Smooth muscle cell (in vitro differentiated cells): Measurements from ENCODE around the gene ASTL. TPM values are rescaled to one million over a fixed set of nuclear protein-coding genes. Genes with fewer than 3 reads are reported as not detected.

Experiments
- DNase-seq: peaks from one replicate; lab custom pipeline; 2025; ENCODE audit not compliant: unreplicated experiment; lab: John Stamatoyannopoulos, UW
- H2AFZ ChIP-seq: fragments of 200-600 bp; sonication (generic); 2 replicates; pipeline ENCODE4 v1.6.0; 2016; ENCODE audit warnings: antibody characterized with exemption, low read depth, mild to moderate bottlenecking
- H3F3A ChIP-seq: fragments of 200-600 bp; sonication (generic); 2 replicates; pipeline ENCODE4 v1.6.0; 2017; ENCODE audit warnings: antibody characterized with exemption, low read depth
- H3K27ac ChIP-seq: fragments of 200-600 bp; sonication (generic); 2 replicates; pipeline ENCODE4 v1.5.1; 2016; ENCODE audit warnings: low read depth, mild to moderate bottlenecking
- H3K27me3 ChIP-seq: fragments of 200-600 bp; sonication (generic); 2 replicates; pipeline ENCODE4 v1.6.1; 2016; ENCODE audit warnings: low read depth, mild to moderate bottlenecking
- H3K36me3 ChIP-seq: fragments of 200-600 bp; sonication (generic); 2 replicates; pipeline ENCODE4 v1.5.1; 2016; ENCODE audit warnings: low read depth
- H3K4me1 ChIP-seq: fragments of 200-600 bp; sonication (generic); 2 replicates; pipeline ENCODE4 v1.5.1; 2016; ENCODE audit warnings: low read depth
- H3K4me2 ChIP-seq: fragments of 200-600 bp; sonication (generic); 2 replicates; pipeline ENCODE4 v1.6.0; 2016; ENCODE audit warnings: mild to moderate bottlenecking
- H3K4me3 ChIP-seq: fragments of 200-600 bp; sonication (generic); 2 replicates; pipeline ENCODE4 v1.5.1; 2016; ENCODE audit warnings: mild to moderate bottlenecking
- H3K79me2 ChIP-seq: fragments of 200-600 bp; sonication (generic); 2 replicates; pipeline ENCODE4 v1.6.0; 2016; ENCODE audit warnings: low read depth, mild to moderate bottlenecking
- H3K9ac ChIP-seq: fragments of 200-600 bp; sonication (generic); 2 replicates; pipeline ENCODE4 v1.6.0; 2016; ENCODE audit warnings: low read depth
- H3K9me3 ChIP-seq: fragments of 200-600 bp; sonication (generic); replicated peaks from 2 replicates; pipeline ENCODE4 v1.5.1; 2016; ENCODE audit warnings: low read depth
- H4K20me1 ChIP-seq: fragments of 200-600 bp; sonication (generic); 2 replicates; pipeline ENCODE4 v1.6.0; 2016; ENCODE audit warnings: low read depth
- WGBS: methylation state at CpG from one replicate; pipeline ENCODE4 v1.1.7; 2016; ENCODE audit warnings: low lambda C conversion rate; 5-methylcytosine and 5-hydroxymethylcytosine counted together
- polyA plus RNA-seq: library from polyadenylated mRNA; unstranded; fragments of >200 nt; fragmentation: Nextera tagmentation; extraction: Ambion mirVana; gene quantifications from 2 replicates; pipeline ENCODE4 v1.2.1, GENCODE V29; 2016
- total RNA-seq: library from RNA; depleted of rRNA; stranded (reverse); fragments of >200 nt; gene quantifications from 2 replicates; pipeline ENCODE4 v1.2.3, GENCODE V29; 2014
- TF ChIP-seq, protein P1 (sequence below): fragments of 200-600 bp; sonication (generic); IDR thresholded peaks from 2 replicates; pipeline ENCODE4 v1.5.1; 2017; ENCODE audit warnings: borderline replicate concordance, mild to moderate bottlenecking, antibody characterized with exemption; ENCODE audit not compliant: insufficient read depth, poor library complexity, severe bottlenecking

The ASTL gene
- total and polyA plus RNA-seq, 2 experiments from 2014 or later: 0.40 TPM; not detected in 1

DNA sequence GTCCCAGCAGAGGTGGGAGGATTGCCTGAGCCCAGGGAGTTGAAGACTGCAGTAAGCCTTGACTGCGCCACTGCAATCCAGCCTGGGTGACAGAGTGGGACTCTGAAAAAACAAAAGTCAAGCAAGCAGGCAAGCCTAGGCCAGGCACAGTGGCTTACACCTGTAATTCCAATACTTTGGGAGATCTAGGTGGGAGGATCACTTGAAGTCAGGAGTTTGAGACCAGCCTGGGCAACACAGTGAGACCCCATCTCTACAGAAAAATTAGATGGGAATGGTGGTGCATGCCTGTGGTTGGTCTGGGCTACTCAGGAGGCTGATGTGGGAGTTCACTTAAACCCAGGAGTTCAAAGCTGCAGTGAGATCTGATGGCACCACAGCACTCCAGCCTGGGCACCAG lies 41.7 kb upstream of the ASTL start:
- H4K20me1 ChIP-seq: no peaks in the 10 kb centered on the region
- H3K9me3 ChIP-seq: no peaks in the 10 kb centered on the region
- H3F3A ChIP-seq: no peaks in the 10 kb centered on the region
- no peak overlapping the region for H2AFZ ChIP-seq
- H3K4me2 ChIP-seq: no peak overlapping the region
- H3K9ac ChIP-seq: no peak overlapping the region
- 100% methylated on average over 1 of the region's 1 CpG for WGBS
- no peak for DNase-seq
- no peak overlapping the region for H3K4me3 ChIP-seq
- H3K79me2 ChIP-seq: no peaks in the 10 kb centered on the region
- TF ChIP-seq, protein P1, sequence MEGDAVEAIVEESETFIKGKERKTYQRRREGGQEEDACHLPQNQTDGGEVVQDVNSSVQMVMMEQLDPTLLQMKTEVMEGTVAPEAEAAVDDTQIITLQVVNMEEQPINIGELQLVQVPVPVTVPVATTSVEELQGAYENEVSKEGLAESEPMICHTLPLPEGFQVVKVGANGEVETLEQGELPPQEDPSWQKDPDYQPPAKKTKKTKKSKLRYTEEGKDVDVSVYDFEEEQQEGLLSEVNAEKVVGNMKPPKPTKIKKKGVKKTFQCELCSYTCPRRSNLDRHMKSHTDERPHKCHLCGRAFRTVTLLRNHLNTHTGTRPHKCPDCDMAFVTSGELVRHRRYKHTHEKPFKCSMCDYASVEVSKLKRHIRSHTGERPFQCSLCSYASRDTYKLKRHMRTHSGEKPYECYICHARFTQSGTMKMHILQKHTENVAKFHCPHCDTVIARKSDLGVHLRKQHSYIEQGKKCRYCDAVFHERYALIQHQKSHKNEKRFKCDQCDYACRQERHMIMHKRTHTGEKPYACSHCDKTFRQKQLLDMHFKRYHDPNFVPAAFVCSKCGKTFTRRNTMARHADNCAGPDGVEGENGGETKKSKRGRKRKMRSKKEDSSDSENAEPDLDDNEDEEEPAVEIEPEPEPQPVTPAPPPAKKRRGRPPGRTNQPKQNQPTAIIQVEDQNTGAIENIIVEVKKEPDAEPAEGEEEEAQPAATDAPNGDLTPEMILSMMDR: no peak
- no peaks in the 10 kb centered on the region for H3K4me1 ChIP-seq
- H3K27me3 ChIP-seq: no peaks in the 10 kb centered on the region
- H3K36me3 ChIP-seq: no peaks in the 10 kb centered on the region
- H3K27ac ChIP-seq: no peak overlapping the region

DNA sequence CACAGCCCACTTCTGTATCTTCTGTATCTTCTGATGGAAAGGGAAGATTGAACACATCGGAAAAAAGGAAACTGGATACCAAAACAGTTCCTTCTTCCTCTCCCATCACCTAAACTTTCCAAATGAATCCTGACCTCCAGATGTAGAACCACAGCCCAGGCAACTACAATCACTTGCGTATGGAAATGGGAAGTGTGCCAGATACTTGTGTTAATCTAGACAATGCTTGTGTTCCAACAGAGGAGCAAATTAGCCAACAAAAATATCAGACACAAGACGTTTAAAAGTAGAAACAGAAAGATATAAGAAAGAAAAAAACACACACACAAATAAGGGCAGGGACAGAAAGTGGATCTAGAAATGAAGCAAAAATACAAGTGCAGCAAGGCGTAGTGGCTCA lies 38.4 kb upstream of the ASTL start:
- H3K4me2 ChIP-seq: no peak overlapping the region
- H3K27me3 ChIP-seq: no peaks in the 10 kb centered on the region
- no peak for DNase-seq
- no peak overlapping the region for H3K9ac ChIP-seq
- H3K9me3 ChIP-seq: no peaks in the 10 kb centered on the region
- H3F3A ChIP-seq: no peaks in the 10 kb centered on the region
- H3K79me2 ChIP-seq: no peaks in the 10 kb centered on the region
- H2AFZ ChIP-seq: no peak overlapping the region
- H3K27ac ChIP-seq: no peak overlapping the region
- TF ChIP-seq, protein P1: no peak
- H3K4me1 ChIP-seq: no peaks in the 10 kb centered on the region
- 88% methylated on average over 4 of the region's 4 CpGs for WGBS
- H3K4me3 ChIP-seq: no peak overlapping the region
- no peaks in the 10 kb centered on the region for H4K20me1 ChIP-seq
- H3K36me3 ChIP-seq: no peaks in the 10 kb centered on the region

DNA sequence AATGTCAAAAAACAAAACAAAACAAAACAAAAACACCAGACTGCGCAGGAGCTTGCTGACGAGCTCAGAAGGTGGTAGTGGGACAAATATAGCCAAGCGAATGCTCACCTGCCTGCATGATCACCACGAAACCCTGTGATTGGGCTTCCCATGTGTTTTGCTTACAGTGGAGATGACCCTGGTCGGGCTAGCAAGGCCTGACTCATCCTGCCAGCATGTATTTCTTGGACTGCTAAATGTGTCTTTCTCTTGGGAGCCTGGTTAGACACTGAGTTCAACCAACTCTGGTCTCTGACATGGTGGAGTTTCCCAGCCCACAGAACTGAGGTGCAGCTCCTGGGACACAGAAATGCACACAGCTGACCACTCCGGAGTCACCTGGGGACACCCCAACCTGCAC lies 37.6 kb upstream of the ASTL start:
- Histone ChIP-seq H3K79me2 (no peaks in the 10 kb centered on the region), H3K9ac (no peak overlapping the region), H3K4me1 (no peaks in the 10 kb centered on the region), H3K4me3 (no peak overlapping the region), H2AFZ (no peak overlapping the region), H4K20me1 (no peaks in the 10 kb centered on the region), H3K9me3 (no peaks in the 10 kb centered on the region), H3F3A (no peaks in the 10 kb centered on the region), H3K27me3 (no peaks in the 10 kb centered on the region), H3K27ac (no peak overlapping the region), H3K4me2 (no peak overlapping the region), H3K36me3 (no peaks in the 10 kb centered on the region)
- no peak for DNase-seq
- WGBS: 82% methylated on average over 6 of the region's 6 CpGs
- TF ChIP-seq, protein P1: no peak
